Measurements from ENCODE around the gene SEC31B. TPM values are rescaled to one million over a fixed set of nuclear protein-coding genes. Genes with fewer than 3 reads are reported as not detected.

The SEC31B gene
- polyA plus RNA-seq, 3 donors = 10.4 to 16.5 (median 12.2) TPM

DNA sequence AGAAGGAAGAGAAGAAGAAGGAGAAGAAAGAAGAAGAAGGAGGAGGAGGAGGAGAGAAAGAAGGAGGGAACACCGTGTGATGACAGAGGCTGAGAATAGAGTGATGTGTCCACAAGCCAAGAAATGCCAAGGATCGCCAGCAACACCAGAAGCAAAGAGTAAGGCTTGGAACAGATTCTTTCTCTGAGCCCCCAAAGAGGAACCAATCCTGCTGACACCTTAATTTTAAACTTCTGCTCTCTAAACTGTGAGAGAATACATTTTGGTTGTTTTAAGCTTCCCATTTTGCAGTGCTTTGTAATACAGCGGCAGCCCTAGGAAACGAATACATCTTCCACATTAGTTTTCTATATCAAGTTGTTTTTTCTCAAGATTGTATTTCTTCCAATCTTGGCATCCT is 70.7 kb downstream of the SEC31B start:
- DNase-seq (ENCODE audit: low read depth in 3 of 3, low spot score in 2 of 3) = no peak

DNA sequence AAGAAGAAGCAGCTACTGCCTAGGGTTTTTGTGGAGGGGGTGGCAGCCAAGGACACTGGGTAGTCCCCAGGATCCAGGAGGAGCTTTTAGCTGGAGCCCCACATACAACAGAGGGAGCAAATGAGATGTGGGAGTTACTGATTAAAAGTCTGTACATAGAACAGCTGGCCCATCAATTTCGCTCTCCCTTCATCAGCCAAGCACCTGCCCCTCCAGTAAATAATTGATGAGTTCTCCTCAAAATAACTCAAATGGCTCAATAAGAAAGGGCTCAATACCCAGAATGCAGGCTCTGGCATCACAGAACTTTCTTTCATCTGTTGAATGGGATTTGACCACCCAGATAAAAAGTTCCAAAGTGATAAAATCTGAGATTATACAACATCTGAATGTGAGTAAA is 72.0 kb downstream of the SEC31B start:
- no peak for DNase-seq (ENCODE audit: low read depth in 3 of 3, low spot score in 2 of 3)

DNA sequence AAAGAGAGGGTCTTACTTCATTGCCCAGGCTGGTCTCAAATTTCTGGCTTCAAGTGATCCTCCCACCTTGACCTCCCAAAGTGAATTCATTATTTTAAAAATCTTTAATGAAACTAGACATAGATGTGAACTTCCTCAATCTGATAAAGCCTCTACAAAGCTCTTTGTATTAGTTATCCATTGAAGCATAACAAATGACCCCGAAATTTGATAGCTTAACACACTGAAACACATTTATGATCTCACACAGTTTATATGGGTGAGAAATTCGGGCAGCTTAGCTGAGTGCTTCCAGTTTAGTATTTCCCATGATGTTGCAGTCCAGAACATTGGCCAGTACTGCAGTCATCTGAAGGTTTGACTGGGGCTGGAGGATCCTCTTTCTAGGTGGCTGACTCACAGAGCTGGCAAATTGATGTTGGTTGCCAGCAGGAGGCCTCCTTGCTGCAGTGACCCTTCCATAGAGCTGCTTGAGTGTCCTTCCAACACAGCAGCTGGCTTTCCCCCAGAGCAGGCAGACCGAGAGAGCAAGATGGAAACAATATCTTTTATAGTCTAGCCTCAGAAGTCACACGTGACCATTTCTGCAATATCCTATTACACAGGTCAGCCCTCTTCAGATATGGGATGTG is 73.4 kb downstream of the SEC31B start:
- no peak for DNase-seq (ENCODE audit: low read depth in 3 of 3, low spot score in 2 of 3)

DNA sequence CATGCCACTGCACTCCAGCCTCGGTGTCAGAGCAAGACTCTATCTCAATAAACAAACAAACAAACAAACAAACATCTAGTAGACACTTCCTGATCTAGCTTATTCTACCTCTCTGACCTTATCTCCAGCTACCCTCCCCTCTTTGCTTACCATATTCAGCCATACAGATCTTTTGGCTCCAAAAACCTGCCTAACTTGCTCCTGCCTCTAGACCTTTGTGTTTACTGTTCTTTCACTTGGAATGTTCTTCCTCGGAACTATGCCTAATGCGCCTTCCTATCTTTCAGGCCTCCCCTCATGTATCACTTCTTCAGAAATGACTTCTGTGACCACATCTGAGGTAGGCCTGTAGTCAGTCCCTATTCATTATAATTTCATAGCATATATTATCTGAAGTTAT is 77.1 kb downstream of the SEC31B start:
- no peak for DNase-seq (ENCODE audit: low read depth in 3 of 3, low spot score in 2 of 3)

DNA sequence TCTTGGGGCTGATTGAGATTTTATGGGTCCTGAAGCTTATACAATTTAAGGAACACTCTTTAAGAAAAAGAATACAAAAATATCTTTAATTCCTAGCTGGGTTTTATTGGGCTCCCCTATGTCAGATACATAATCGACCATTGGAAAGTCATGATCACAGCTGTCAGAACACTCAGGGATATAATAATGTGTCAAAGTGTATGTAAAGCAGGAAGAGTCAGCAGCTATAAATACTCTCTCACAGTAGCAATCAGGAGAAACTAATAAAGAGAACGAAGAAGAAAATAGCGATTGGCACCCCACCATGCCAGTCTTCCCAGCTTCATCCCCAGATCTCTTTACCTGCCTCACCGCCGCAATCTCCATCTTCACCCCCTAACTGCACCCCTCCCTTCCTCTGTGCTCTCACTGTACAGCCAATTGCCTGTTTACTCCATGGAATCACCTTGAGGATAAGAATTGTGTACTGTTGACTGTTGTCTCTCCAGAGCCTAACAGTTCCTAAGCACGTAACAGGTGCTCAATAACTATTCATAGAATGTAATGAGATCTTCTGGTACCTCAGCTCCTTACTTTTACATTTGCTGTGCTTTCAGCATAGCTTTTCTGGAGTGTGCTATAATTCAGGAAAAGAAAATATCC is 80.9 kb downstream of the SEC31B start:
- no peak for DNase-seq (ENCODE audit: low read depth in 3 of 3, low spot score in 2 of 3)

Other genes starting within 250 kb of the SEC31B start
- gene BLOC1S2, start 233.2 kb downstream of the SEC31B start, polyA plus RNA-seq (ENCODE audit: insufficient read length in 3 of 3) = 10 to 100 TPM; 38.7 to 44.4 (median 41.0) TPM
- under 1 TPM; 0.18 to 0.39 (median 0.23) TPM for gene PKD2L1, start 189.6 kb downstream of the SEC31B start, polyA plus RNA-seq (ENCODE audit: insufficient read length in 3 of 3)
- gene SCD, start 172.6 kb downstream of the SEC31B start, polyA plus RNA-seq (ENCODE audit: insufficient read length in 3 of 3) = 10 to 100 TPM; 41.8 to 46.6 (median 45.1) TPM
- gene WNT8B, start 56.9 kb downstream of the SEC31B start, polyA plus RNA-seq (ENCODE audit: insufficient read length in 3 of 3) = 1 to 10 TPM in 1 of 3 donors, under 1 TPM in 2; 0.69 to 1.1 (median 0.91) TPM
- gene NDUFB8, start 10.0 kb upstream of the SEC31B start, polyA plus RNA-seq (ENCODE audit: insufficient read length in 3 of 3) = 100 to 1,000 TPM; 144 to 170 (median 155) TPM
- 10 to 100 TPM; 41.9 to 45.1 (median 43.8) TPM for gene HIF1AN, start 16.1 kb upstream of the SEC31B start, polyA plus RNA-seq (ENCODE audit: insufficient read length in 3 of 3)
- gene PAX2, start 225.7 kb upstream of the SEC31B start, polyA plus RNA-seq (ENCODE audit: insufficient read length in 3 of 3) = 100 to 1,000 TPM; 130 to 141 (median 133) TPM